HG03460 (cell line): ENCODE data around the gene OS9.

ENCODE experiments used
- ATAC-seq: cut with Tn5 transposase; IDR thresholded peaks from one replicate; pipeline ENCODE4 v1.9.1; 2021; ENCODE audit not compliant: unreplicated experiment

The OS9 gene

DNA sequence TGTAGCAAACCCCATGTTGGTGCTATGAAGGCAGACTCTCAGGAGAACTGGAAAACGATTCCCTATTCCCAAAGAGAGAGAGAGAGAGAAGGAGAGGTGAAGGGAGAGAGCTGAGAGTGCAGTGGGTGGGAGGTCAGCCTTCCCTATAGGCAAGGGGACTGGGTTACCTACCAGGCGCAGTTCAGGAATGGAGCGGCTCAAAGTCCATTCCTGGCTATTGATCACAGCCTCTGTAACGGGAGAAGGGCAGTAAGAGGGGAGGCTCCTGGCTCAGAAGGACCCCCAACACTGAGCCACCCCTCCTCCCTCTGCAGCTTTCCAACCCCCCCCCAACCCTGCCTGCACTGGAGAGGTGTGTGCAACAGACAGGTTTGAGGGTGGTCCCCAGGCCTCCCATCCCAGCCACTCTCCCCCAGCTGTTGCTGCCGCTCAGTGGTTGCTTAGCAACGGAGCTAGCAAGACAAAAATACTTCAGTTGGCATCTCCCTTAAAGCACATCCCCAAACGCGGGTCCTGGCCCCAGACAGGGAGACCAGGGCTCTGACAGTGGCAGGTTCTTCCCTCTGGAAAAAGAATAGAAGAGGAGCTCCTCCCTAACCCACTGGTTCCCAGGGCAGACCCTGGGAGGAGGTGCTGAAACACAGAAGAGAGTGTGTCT is 41.4 kb downstream of the OS9 start:
- ATAC-seq, result no peak

DNA sequence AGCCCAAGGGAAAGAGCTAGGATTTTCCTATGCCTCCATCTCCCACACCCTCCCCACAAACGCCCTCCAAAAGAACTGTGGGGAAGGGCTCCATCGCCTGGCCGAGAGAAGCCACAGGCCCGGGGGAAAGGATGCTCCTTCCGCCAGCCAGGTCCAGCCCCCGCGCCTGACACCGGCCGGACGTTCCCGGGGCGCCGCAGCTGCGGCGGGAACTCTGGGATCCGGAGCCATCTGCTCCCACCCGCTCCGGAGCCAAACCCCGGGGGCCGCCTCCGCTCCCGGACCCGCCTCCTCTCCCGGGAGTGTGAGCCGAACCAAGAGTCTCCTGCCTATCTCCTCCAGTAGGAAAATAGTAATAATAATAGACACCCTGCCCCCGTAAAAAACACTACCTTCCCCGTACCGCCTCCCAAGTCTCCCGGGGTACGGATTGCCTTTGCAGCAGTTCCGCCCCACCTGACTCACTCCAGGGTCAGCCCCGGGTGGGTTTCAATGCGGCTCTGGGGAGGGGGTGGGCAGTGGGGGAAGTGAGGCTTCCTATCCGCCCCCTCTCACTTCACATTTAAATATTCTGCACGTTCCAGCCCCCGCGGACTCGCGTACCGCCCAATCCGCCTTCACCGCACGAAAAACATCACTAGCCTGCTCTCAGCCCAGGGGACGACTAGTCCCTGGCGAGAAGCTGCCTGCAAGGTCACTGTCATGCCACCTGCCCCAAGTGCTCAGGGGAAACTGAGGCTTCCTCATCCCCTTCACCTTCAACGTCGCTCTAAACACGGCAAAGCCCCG is 42.2 kb downstream of the OS9 start:
- no peak for ATAC-seq

DNA sequence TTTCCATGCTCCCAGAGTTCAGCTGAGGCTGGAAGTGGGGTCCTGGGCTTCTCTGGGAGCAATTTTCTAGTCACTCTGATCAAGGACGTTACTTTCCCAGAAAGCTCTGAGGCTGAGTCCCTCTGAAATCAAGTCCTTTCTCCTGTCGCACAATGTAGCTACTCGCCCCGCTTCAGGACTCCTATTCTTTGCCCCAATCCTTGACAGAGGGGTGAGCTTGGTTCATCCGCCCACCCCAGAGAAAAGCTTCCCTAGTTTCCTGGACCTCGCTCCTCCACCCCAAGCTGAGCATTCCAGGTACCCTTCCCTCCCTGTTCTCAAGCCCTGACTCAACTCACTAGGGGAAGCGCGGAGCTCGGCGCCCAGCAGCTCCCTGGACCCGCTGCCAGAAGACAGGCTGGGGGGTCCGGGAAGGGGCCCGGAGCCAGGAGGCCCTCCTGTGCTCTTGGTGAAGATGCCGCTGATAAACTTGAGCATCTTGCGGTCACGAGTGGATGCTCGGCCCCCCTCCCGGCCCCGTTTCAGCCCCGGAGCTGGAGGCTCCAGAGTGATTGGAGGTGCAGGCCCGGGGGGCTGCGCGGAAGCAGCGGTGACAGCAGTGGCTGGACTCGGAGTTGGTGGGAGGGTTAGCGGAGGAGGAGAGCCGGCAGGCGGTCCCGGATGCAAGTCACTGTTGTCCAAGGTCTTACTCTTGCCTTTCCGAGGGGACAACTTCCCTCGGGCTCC is 43.0 kb downstream of the OS9 start:
- no peak for ATAC-seq

DNA sequence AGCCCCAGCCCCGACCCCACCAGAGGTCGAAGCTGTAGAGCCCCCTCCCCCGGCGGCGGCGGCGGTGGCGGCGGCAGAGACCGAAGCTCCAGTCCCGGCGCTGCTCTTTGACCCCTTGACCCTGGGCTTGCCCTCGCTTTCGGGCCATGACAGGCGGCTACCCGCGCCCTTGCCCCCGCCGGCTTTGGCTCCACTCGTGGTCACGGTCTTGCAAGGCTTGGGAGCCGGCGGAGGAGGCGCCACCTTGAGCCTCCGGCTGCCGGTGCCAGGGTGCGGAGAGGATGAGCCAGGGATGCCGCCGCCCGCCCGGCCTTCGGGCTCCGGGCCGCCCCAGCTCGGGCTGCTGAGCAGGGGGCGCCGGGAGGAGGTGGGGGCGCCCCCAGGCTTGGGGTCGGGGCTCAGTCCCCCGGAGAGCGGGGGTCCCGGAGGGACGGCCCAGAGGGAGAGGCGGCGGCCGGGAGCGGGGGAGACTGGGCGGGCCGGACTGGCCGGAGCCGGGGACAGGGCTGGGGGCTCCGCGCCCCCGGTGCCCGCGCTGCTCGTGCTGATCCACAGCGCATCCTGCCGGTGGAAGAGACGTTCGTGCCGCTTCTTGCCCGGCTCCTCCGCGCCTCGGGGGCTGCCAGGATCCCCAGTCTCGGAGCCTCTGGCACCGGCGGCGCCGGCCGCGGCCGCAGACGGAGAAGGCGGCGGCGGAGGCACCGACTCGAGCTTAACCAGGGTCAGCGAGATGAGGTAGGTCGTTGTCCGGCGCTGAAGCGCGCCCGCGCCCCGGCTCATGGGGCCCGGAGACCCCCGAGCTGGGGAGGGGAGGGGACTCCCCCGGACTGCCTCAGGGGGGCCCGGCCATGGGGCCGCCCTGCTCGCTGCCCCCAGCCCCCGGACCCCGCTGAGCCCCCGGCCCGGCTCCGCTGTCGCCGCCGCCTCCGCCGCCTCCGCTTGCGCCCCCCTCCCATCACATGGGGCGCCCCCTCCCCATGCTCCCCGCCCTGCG is 43.8 kb downstream of the OS9 start:
- no peak for ATAC-seq

DNA sequence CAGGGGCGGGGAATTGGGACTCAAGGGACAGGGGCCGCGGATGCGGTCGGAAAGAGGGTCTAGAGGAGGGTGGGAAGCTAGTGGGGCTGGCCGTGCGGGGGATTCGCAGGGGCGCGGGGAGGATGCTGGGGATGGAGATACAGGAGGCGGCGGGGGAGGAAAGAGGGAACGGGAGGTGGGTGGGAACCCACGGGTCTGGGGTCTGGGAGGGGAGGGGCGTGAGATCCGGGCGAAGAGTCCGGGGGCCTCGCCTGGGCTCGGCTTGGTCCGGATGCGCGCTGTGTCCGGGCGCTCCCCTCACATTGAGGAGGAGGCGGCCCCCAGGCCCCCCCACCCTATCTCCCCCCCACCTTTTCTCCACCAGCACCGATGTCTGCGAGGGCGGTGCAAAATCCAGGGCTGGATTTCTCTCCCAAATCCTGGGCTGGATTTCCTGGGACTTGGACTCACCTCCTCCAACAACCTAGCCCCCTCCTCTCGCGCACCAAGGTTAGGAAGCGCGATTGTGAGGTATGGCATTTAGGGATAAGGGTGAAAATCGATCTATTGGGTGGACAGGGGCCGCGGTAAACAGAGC is 44.8 kb downstream of the OS9 start, which contains the start of gene AGAP2:
Gene AGAP2 (minus strand): TSS at position 82 of the 577 bp plus-strand sequence. CDS start 496 bp downstream, outside the sequence.
- ATAC-seq, result no peak

DNA sequence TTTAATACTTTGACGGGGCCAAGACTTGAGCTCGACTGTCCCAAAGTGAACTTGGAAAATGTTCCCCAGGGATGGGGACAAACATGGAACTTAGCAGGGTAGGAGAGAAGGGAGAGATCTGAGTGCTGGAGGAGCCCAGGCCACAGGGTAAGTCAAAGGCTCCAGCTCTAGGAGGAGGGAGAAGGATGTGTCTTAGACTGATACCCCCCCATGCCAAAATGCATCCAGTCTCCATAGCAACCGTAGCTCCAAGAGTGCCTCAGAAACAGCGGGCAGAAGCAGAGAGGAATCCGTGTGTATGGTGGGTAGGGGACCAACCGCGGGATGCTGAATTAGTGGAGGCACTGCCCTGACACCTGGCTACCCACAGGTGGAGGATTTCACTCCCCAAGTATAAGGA is 45.5 kb downstream of the OS9 start:
- ATAC-seq, result no peak

DNA sequence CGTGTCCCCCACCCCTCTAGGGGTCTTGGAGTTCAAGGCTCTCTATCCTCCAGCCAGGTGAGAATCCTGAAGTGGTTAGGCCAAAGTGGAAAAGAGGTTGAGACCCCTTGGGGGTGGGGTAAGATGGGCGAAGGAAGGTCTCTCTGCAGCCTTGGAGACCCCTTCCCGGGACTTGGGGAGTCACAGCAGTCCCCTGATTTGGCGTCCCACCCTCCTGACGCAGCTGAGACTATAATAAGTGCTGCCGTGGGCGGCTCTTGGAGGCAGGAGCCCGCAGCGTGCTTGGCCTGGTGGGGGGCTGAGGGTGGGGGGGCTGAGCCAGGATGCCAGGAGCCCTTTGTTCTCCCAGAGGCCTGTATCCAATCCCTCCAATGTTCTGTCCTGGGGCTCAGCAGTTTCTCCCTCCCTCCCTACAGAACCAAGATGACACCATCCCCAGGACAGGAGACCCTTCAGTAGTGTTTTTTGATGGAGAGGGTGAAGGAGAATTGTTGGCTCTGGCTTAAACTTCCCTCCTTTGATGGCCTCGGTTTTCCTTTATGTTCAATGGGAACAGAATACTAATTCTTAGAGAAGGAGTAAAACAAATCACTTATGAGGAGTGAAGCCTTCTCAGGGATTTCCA is 46.1 kb downstream of the OS9 start:
- ATAC-seq, result no peak

DNA sequence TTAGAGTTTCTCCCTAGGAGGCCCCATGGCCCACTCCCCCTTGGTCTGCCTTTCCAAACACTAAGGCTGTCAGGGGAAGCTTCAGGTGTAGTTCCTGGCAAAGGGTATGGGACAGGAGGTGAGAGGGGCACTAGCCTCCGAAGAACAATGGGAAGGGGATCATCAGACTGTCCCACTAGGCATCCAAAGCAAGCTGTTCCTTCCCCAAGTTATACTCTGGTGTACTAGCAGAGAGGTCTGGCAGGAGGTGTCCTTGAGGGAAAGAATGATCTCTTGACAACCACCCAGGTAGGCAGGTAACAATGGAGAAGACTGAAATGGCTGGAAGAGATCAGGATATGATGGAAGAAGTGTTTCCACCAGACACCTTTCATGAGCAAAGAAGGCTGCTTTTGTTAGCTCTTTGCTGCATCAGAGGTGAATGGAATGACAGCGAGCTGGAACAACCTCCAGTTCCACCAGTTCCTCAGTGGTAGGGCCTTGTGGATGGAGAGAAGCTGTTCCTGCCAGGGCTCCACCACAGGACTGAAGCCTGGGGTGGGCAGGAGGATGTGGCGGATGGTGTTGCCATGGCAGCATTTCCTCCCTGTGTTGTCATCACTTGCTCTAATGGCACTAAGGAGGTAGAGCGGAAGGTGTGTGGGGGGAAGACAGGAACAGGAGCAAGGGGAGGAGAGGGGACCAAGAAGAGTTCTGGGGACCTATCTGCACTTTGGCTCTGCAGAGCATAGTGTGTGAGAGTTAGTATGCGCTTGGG is 46.9 kb downstream of the OS9 start:
- peak; percentile 53 for ATAC-seq

DNA sequence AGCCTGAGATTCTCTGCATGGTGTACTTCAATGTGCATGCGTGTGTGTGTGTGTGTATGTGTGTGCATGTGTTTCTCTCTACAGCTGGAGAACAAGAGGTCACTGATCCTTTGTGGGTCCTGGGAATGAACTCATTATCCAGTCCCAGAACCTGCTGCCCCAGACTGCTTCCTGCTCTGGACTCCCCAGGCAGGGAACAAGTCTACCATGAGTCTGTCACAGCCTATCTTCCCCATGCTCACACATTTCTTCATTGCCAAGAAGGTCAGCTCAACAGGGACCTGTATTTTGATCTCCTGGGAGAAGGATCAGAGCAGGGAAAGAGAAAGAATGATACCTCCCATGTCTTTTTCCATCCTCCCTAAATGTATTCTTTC is 47.5 kb downstream of the OS9 start:
- ATAC-seq, result no peak

DNA sequence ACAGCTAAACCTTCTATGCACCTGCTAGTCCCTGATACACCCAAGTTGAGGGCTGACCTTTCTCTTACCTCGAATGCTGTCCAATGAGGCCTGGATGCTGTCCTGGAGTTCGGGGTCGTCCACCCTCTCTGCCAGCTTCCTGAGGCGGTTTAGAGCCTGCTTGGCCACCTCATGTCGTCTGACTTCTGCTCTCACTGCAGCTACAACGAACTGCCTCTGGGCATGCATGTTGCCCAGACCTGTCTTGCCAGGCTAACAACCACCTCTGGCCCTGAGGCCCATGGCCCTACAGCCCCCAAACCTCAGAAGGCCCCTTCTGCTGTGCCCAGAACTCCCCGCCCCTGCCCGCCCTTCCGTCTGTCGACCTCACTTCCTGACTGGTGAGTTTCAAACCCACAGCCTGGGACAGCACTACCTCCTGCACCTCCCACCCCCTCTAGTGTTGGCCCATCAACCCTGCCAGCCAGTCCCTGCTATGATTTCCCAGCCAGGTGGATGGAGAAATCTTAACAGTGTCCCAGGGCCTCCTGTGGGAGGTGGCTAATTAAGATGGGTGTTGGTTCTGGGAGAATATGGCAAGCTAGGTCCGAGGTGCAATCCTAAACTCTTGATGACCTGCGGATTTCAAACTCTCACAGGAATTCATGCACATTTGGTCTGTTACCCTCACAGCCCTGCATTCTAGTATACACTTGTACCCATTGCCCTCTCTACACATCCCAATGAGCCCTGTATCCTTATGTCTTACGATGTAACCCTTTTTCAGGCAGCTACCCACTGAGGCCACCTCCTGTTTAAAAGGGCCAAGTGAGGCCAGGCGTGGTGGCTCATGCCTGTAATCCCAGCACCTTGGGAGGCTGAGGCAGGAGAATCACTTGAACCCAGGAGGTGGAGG is 48.2 kb downstream of the OS9 start:
- peak; percentile 56 for ATAC-seq

DNA sequence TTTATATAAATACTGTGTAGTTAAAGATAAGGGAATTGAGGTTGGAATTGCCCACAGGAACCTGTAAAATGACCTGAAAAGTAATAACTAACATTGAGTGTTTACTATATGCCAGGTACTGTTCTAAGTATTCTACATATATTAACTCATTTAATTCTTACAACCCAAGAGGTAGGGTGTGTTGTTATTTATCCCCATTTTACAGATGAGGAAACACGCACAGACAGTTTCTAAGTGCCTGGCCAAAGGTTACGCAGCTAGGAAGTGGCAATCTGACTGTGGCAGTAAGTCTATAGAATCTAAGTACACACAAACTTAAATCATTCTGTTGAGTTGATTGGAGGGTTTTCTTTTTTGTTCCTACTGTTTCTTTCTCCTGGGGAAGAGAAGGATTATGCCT is 49.8 kb downstream of the OS9 start:
- no peak for ATAC-seq

DNA sequence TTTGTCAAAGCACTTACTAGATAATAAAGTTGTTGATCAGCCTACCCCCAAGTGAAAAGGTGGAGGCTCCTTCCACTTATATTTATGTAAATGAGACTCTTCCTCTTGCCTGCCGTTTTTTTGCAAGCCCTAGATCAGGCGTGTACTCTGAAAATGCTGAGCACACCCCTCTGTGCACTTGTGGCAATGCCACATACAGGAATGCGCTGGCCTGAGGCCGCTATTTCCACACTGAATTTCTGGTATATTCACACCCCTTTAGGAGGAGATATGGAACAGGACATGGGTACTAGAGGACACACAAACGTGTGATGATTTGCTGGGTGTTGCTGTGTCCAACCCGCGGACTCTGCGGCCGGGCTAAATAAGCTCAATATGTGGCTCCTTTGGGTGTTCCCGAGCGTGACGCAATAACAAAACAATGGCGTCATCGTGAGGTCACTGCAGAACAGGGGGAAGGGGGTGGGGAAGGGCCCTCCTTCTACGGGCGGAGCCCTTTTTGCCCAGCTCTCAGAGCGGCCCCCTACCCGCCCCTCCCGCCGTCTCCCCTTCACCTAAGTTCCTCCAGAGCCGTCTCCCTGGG is 50.4 kb downstream of the OS9 start:
- ATAC-seq, result peak; percentile 32

DNA sequence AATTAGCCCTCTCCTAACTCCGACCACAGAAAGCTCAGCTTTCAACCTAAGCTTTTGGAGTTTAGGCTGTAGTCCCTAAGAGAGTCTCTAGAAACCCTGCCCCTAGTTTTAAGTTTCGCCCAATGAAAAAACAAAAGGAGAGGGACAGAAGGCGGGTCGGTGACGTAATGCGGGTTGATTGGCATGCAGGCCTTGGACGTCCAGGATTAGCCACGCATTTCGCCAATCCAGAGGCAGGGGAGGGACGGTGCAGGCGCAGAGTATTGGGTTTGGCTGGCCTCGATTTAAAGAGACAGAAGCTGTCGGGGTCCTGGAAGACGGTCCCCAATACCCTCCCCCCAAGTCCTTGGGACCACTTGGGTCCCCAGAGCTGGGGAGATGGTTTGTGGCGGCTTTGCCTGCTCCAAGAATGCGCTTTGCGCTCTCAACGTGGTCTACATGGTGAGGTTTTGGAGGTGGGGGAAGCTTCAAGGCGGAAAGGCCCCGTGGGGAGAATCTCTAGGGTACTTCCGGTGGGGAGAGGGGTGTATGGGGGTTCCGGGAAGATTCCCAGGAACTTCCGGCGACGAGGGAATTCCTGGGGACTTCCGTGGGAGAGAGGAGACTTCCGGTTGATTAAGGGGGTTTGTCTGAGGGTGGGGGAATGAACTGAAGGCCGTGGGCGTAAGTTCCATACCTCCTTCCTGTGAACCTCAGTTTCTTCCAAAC is 51.0 kb downstream of the OS9 start, which contains the start of gene TSPAN31:
Gene TSPAN31 (plus strand): TSS at position 263 of the 708 bp plus-strand sequence. CDS start 116 bp downstream, at position 379.
- ATAC-seq, result peak; percentile 78

DNA sequence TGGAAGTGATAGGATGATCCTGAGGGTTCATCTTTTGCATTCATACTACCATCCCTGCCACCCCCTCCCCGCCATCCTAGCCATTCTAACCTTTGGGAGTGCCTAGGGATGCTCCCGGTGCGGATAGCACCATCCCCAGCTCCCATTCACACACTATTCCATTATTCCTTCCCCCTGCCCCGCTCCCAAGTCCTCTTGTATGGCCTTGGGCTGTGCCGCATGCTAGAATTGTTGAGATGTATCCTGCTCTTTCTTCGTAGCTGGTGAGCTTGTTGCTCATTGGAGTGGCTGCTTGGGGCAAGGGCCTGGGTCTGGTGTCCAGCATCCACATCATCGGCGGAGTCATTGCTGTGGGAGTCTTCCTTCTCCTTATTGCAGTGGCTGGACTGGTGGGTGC is 51.6 kb downstream of the OS9 start:
- ATAC-seq, result no peak

DNA sequence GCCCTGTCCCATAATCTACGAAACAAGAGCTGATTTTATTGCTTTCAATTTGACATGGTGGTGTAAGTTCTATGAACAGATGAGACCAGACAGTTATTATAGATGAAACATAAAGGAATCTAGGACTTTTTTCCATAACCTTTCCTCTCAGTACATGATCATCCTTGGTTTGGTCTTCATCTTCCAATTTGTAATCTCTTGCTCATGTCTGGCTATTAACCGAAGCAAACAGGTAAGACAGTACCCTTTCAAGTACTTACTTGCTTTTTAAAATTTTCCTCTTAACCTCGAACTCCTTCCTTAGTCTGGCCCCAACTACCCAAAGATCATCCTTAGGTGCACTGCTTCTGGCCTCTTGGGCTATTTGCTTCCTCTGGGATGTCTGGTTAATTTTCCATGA is 52.1 kb downstream of the OS9 start:
- ATAC-seq, result no peak

DNA sequence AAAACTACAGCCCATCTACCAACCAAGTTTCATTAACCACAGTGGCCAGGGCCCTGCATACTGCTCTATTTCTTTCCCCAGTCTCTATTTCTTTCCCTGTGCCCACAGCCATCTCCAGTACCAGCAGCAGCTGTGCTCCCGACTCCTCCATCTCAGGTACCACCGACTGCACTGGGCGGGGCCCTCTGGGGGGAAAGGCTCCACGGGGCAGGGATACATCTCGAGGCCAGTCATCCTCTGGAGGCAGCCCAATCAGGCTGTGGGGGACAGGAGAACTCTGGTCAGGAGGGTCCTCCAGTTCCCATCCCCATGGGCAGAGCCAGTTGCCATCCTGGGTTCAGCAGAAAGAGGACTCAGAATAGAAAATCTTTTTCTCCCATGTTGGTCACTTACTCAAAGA is 55.1 kb downstream of the OS9 start:
- ATAC-seq, result no peak
